Fibroblast of pulmonary artery (primary cell): ENCODE results near the gene PTGES2.

ENCODE experiments used
- DNase-seq: peaks from one replicate; pipeline ENCODE4 v3.0.0-alpha.2; 2010; ENCODE audit warnings: low read depth
- H3K4me3 ChIP-seq: replicated peaks from 2 replicates; pipeline ENCODE4 v1.5.1; 2011; ENCODE audit warnings: low read depth, mild to moderate bottlenecking, control low read depth, low read length, moderate library complexity
- TF ChIP-seq, protein P1 (sequence below): IDR thresholded peaks from 2 replicates; pipeline ENCODE4 v1.5.1; 2011; ENCODE audit warnings: mild to moderate bottlenecking, control low read depth, low read length, inconsistent platforms; ENCODE audit errors: missing control alignments

The PTGES2 gene

DNA sequence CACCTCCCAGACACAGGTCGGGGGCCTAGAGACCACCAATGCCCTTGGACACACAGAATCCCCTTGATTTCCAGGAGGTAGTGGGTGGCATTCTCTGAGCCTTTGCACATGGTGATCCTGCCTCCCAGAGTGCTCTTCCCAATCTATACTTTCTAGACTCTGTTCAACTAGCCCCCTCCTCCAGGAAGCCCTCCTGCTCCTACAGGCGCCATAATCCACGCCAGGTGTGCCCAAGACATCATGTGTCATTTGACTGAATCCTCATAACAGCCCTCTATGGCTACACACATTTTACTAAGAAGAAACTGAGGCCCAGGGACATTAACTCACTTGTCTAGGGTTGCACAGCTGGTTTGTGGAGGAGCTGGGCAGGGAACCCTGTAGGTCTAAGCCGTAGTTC lies 39.7 kb upstream of the PTGES2 start:
- H3K4me3 ChIP-seq, result no peak overlapping the region
- no peak for DNase-seq
- TF ChIP-seq, protein P1, sequence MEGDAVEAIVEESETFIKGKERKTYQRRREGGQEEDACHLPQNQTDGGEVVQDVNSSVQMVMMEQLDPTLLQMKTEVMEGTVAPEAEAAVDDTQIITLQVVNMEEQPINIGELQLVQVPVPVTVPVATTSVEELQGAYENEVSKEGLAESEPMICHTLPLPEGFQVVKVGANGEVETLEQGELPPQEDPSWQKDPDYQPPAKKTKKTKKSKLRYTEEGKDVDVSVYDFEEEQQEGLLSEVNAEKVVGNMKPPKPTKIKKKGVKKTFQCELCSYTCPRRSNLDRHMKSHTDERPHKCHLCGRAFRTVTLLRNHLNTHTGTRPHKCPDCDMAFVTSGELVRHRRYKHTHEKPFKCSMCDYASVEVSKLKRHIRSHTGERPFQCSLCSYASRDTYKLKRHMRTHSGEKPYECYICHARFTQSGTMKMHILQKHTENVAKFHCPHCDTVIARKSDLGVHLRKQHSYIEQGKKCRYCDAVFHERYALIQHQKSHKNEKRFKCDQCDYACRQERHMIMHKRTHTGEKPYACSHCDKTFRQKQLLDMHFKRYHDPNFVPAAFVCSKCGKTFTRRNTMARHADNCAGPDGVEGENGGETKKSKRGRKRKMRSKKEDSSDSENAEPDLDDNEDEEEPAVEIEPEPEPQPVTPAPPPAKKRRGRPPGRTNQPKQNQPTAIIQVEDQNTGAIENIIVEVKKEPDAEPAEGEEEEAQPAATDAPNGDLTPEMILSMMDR, result no peak

DNA sequence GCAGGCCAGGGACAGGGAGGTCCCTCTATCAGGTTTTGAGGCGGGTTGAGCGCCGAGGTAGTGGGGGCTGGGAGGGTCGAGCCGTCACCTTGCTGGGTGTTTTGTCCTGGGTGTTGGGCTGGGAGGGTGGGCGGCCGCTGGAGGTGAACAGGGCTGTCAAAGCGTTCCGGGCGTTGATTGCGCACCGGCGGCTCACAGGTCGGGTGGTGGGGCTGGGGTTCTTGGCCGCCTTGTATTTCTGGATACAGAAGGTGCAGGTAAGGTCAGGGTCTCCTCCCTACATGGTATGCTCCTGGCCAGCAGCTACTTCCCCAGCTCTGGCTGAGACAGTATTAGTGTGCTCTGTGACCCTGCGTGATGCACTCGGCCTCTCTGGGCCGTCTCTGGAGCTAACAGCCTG lies 38.6 kb upstream of the PTGES2 start:
- TF ChIP-seq, protein P1, result no peak
- no peak overlapping the region for H3K4me3 ChIP-seq
- DNase-seq, result no peak

GRCh38 chr9:128164307-128164885 lies 36.9 kb upstream of the PTGES2 start:
- no peak for DNase-seq
- TF ChIP-seq, protein P1, result no peak
- H3K4me3 ChIP-seq, result no peak overlapping the region

- no peak for DNase-seq
- no peak overlapping the region for H3K4me3 ChIP-seq
- TF ChIP-seq, protein P1, result no peak
Observed at GRCh38 chr9:128163523-128164306, 36.2 kb upstream of the PTGES2 start.

DNA sequence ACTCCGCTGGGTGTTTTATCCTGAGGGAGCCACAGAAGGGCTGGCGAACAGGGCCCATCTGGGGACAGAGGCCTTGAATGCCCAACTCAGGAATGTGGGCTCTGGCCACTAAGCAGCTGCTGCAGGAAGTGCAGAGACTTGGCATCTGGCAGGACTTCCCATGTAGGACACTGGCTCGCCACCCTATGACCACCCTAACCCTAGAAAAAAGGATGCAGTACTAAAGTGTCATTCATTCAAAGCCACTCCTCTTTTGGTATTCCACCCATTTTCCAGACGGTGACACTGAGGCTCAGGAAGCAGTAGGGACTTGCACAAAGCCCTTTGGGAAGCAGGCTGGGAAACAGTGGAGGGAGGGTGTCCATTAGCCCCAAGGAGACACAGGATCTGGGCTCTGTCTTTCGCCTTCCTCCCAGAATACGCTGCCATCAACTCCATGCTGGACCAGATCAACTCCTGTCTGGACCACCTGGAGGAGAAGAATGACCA lies 35.5 kb upstream of the PTGES2 start:
- TF ChIP-seq, protein P1, result no peak
- DNase-seq, result no peak
- no peak overlapping the region for H3K4me3 ChIP-seq

GRCh38 chr9:128162215-128163026 lies 34.9 kb upstream of the PTGES2 start:
- TF ChIP-seq, protein P1, result no peak
- DNase-seq, result peak; percentile 34
- no peak overlapping the region for H3K4me3 ChIP-seq
